ENCODE measurements around the gene CDK13. TPM values are rescaled to one million over a fixed set of nuclear protein-coding genes. Genes with fewer than 3 reads are reported as not detected.

The CDK13 gene
- total RNA-seq, 1 donor from 2014 or later: 43.2 TPM

DNA sequence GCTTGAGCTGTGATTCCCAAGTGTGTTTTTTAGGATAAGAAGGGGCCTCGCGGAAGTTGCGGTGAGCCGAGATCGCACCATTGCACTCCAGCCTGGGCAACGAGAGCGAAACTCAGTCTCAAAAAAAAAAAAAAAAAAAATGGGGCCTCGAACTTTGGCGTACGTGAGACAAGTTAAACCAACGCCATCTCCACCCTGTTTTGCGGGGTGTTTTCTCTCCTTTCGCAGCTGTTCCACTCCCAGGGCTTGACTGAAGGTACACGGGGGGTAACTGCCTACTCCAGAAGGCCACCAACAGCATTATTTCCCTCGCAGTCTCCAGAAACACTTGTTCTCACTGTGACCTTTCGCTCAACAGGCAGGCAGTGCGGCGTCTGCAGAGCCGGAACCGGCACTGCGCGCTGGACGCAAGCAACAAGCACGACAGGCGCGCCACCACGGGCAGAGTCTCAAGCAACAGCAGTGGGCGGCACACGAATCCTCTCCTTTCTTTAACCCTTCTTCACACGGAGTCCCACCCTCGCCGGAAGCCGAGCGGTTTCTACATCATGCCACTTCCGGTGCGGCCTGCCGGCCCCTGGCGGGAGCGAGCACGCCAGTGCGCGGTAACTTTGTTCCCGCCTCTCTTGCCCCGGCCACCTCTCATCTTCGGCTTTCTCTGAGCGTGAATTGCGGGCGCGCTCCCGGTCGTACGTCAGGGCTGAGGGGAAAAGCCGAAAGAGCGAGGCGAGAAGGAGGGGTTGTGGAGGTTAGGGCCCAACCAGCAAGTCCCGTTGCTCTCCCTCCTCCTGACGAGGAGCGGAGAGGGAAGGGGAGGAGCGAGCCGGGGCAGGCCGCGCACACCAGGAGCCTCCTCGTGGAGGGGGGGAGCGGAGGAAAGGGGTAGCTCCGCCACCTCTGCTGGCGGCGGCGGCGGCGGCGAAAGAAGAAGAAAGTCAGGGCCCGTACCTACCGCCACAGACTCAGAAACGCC lies 814 bp upstream of the CDK13 start:
- peak; percentile 99 for DNase-seq (ENCODE audit: low spot score)

- DNase-seq (ENCODE audit: low spot score): peak; percentile 47
Measured at GRCh38 chr7:39950473-39951225, 593 bp downstream of the CDK13 start.

DNA sequence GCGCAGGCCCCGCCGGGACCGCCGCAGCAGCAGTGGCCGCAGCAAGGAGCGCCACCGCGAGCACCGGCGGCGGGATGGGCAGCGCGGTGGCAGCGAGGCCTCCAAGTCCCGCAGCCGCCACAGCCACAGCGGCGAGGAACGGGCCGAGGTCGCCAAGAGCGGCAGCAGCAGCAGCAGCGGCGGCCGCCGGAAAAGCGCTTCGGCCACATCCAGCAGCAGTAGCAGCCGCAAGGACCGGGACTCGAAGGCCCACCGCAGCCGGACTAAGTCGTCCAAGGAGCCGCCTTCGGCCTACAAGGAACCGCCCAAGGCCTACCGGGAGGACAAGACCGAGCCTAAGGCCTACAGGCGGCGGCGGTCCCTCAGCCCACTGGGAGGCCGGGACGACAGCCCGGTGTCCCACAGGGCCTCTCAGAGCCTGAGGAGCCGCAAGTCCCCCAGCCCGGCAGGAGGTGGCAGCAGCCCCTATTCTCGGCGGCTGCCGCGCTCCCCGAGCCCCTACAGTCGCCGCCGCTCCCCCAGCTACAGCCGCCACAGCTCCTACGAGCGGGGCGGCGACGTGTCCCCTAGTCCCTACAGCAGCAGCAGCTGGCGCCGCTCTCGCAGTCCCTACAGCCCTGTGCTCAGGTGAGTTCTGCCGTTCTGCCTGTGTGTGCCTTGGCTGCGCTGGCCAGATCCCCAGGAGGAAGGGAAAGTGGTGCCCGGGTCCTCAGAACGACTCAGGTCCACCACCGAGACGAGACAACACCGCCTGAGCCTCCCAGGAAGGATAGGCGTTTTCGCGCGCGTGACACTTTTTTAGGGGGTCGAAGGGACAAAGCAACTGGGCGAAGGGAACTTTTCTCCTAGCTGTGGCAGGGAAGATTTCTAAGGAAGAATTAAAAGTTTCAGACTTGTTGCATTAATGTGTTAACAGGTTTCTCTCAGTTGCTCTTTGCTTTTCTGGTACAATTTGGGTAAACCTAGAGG lies 1.5 kb downstream of the CDK13 start:
- DNase-seq (ENCODE audit: low spot score): peak; percentile 31

DNA sequence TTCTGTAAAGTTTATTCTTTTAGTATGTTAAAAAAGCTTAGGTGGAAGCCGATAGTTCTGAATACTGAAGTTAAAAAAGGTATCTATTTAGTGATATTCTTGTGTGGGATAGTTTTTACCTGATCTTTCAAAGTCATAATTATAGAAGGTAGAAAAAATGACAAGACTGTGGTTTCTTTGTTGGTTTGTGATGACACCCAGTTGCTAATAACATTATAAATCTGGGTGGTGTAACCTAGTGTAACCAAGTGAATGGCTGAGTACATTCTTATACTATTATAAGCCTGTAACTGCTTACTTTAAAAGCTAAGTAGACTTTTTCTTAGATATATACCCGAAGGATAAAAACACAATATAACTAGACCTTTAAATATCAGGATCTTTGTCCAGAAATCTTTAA lies 2.3 kb downstream of the CDK13 start:
- no peak for DNase-seq (ENCODE audit: low spot score)

DNA sequence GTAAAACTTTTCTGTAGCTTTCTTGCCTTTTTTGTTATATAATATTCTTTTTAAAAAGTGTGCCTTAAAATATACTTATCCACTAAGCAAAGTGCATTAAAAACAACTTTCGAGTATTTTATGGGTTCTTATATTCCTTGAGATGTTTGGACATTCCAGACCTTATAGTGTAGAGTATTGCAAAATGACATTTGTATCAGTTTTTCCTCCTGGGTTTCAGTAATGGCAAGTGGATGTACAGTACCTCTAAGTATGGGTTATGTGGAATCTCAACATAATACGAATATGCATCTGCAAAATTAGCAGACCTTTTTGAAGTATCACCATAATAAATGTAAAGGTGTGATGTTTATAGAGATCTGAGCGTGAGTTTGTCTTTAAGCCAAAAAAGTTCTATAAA lies 2.7 kb downstream of the CDK13 start:
- DNase-seq (ENCODE audit: low spot score): no peak

- DNase-seq (ENCODE audit: low spot score): no peak
Measured at GRCh38 chr7:39954694-39955093, 4.6 kb downstream of the CDK13 start.

GRCh38 chr7:39958038-39958437 lies 8.0 kb downstream of the CDK13 start:
- DNase-seq (ENCODE audit: low spot score): no peak

DNA sequence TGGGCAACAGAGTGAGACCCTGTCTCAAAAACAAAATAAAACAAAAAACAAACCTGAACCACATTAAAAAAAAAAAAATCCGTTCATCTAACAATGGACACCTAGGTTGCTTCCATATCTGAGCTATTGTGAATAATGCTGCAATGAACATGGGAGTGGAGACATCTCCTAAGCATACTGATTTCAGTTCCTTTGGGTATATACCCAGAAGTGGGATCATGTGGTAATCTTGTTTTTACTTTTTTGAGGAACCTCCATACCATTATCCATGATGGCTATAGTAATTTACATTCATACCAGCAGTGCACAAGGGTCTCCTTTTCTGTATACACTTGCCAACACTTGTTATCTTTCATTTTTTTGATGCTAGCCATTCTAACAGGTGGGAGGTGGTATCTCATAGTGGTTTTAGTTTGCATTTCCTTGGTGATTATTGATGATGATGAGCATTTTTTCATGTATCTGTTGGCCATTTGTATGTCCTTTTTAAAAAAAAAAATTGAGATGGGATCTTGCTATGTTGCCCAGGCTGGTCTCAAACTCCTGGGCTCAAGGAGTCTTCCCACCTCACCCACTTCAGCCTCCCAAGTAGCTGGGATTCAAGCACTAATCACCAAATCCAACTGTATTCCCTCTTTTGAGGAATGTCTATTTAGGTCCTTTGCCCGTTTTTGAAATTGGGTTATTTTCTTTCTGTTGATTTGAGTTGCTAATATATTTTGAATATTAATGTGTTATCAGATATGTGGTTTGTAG lies 17.5 kb downstream of the CDK13 start:
- no peak for DNase-seq (ENCODE audit: low spot score)

DNA sequence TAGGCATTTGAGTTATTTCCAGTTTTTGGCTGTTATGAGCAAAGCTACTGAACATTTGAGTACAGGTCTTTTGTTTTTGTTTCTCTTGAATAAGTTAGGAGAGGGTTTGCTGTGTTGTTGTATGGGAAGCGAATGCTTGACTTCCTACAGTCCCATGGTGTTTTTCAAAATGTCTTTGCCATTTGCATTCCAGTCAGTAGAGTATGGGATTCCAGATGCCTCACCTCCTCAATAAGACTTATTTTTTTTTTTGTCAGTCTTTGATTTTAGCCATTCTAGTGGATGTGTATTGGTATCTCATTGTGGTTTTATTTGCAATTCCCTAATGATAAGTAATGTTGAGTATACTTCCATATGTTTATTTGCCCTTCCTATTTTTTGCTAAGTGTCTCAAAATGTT lies 19.4 kb downstream of the CDK13 start:
- DNase-seq (ENCODE audit: low spot score): no peak

DNA sequence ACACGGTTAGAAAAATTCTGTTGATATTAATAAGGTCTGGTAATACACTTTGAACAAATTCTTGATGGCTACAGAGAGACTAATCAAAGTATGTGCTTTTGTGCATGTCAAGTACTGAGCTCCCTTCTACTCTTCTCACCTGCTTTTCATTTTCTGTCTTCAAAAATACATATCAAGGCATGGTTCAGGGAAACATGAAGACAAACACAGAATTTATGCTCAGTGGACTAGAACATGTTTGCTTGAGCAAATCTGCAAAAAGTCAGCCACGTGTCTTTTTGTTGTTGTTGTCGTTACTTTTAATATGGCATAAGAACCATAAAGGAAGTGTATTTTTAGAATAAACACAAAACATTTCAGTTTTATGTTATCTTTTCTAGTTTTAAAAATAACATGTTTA lies 21.9 kb downstream of the CDK13 start:
- no peak for DNase-seq (ENCODE audit: low spot score)

DNA sequence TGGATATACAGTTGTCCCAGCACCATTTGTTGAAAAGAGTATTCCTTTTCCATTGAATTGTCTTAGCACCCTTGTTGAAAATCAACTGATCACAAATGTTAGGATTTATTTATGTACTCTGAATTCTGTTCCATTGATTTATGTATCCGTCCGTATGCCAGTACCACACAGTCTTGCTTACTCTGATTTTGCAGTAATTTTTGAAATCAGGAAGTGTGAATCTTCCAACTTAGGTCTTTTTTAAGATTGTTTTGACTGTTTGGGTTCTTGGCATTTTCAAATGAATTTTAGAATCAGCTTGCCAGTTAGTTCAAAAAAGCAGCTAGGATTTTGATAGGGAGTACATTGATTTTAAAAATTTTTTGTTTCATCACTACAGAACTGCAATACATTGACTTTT lies 23.7 kb downstream of the CDK13 start:
- DNase-seq (ENCODE audit: low spot score): no peak

- DNase-seq (ENCODE audit: low spot score): no peak
Measured at GRCh38 chr7:39978230-39978934, 28.3 kb downstream of the CDK13 start.

DNA sequence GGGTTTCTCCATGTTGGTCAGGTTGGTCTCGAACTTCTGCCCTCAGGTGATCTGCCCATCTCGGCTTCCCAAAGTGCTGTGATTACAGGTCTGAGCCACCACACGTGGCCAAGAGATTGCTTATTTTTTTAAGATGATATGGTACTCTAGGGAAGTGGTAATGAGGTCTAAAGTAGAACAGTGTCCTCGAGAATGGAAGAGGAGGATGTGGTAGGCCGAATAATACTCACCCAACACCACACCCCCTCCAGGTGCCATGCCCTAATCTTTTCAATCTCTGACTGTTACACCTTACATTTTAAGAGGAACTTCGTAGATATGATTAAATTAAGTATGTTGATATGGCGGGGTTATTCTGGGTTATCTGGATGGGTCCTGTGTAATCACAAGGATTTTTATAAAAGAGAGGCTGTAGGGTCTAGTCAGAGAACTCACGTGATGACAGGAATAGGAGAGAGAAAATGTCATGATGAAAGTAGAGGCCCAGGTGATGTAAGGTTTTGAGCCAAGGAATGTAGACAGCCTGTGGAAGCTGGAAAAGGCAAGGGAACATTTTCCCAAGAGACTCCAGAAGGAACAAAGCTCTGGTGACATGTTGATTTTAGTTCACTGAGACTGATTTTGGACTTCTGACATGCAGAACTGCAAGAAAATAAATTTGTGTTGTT lies 29.5 kb downstream of the CDK13 start:
- no peak for DNase-seq (ENCODE audit: low spot score)

DNA sequence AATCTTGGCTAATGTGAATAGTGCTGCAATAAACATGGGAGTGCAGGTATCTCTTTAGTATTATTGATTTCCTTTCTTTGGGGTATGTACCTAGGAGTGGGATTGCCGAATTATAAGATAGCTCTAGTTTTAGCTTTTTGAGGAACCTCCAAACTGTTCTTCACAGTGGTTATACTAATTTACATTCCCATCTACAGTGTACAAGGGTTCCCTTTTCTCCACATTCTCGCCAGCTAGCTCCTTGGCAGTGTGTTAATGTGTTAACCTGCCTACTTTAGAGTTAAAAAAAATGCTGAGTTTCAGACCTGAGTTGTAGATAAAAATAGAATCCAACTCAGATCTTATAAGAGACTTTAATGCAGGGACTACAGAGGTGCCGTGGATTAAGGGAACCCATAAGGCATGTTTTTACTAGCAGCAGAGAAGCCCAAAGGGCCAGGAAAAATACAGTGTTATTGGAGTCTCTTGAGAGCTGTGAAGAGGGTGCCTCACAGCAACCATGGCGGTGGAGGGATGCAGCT lies 35.4 kb downstream of the CDK13 start:
- DNase-seq (ENCODE audit: low spot score): no peak

GRCh38 chr7:39987641-39988347 lies 37.7 kb downstream of the CDK13 start:
- DNase-seq (ENCODE audit: low spot score): no peak

- no peak for DNase-seq (ENCODE audit: low spot score)
Measured at GRCh38 chr7:40000734-40001315, 50.8 kb downstream of the CDK13 start.

DNA sequence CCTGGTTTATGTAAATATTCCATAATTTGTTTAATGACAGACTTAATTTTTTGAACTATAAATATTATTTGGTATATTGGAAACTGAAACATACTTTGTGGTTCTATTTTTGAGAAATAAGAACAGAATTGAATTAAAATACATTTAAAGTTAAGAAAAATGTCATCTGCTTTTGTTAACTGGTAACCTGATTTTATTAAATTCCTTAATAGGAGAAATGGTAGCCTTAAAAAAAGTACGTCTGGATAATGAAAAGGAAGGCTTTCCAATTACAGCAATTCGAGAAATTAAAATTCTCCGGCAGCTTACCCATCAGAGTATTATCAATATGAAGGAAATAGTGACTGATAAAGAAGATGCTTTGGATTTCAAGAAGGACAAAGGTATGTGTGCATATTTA lies 51.6 kb downstream of the CDK13 start:
- DNase-seq (ENCODE audit: low spot score): no peak

- no peak for DNase-seq (ENCODE audit: low spot score)
Measured at GRCh38 chr7:40003597-40003996, 53.5 kb downstream of the CDK13 start.

Measured in mucosa of gallbladder (tissue), 1 donor.